Smooth muscle cell (in vitro differentiated cells): ENCODE results near the gene SERINC3. TPM values are rescaled to one million over a fixed set of nuclear protein-coding genes. Genes with fewer than 3 reads are reported as not detected.

Experiments
- DNase-seq: peaks from one replicate; lab custom pipeline; 2025; ENCODE audit not compliant: unreplicated experiment; lab: John Stamatoyannopoulos, UW
- H2AFZ ChIP-seq: fragments of 200-600 bp; sonication (generic); 2 replicates; pipeline ENCODE4 v1.6.0; 2016; ENCODE audit warnings: antibody characterized with exemption, low read depth, mild to moderate bottlenecking
- H3F3A ChIP-seq: fragments of 200-600 bp; sonication (generic); 2 replicates; pipeline ENCODE4 v1.6.0; 2017; ENCODE audit warnings: antibody characterized with exemption, low read depth
- H3K27ac ChIP-seq: fragments of 200-600 bp; sonication (generic); 2 replicates; pipeline ENCODE4 v1.5.1; 2016; ENCODE audit warnings: low read depth, mild to moderate bottlenecking
- H3K27me3 ChIP-seq: fragments of 200-600 bp; sonication (generic); 2 replicates; pipeline ENCODE4 v1.6.1; 2016; ENCODE audit warnings: low read depth, mild to moderate bottlenecking
- H3K36me3 ChIP-seq: fragments of 200-600 bp; sonication (generic); 2 replicates; pipeline ENCODE4 v1.5.1; 2016; ENCODE audit warnings: low read depth
- H3K4me1 ChIP-seq: fragments of 200-600 bp; sonication (generic); 2 replicates; pipeline ENCODE4 v1.5.1; 2016; ENCODE audit warnings: low read depth
- H3K4me2 ChIP-seq: fragments of 200-600 bp; sonication (generic); 2 replicates; pipeline ENCODE4 v1.6.0; 2016; ENCODE audit warnings: mild to moderate bottlenecking
- H3K4me3 ChIP-seq: fragments of 200-600 bp; sonication (generic); 2 replicates; pipeline ENCODE4 v1.5.1; 2016; ENCODE audit warnings: mild to moderate bottlenecking
- H3K79me2 ChIP-seq: fragments of 200-600 bp; sonication (generic); 2 replicates; pipeline ENCODE4 v1.6.0; 2016; ENCODE audit warnings: low read depth, mild to moderate bottlenecking
- H3K9ac ChIP-seq: fragments of 200-600 bp; sonication (generic); 2 replicates; pipeline ENCODE4 v1.6.0; 2016; ENCODE audit warnings: low read depth
- H3K9me3 ChIP-seq: fragments of 200-600 bp; sonication (generic); replicated peaks from 2 replicates; pipeline ENCODE4 v1.5.1; 2016; ENCODE audit warnings: low read depth
- H4K20me1 ChIP-seq: fragments of 200-600 bp; sonication (generic); 2 replicates; pipeline ENCODE4 v1.6.0; 2016; ENCODE audit warnings: low read depth
- WGBS: methylation state at CpG from one replicate; pipeline ENCODE4 v1.1.7; 2016; ENCODE audit warnings: low lambda C conversion rate; 5-methylcytosine and 5-hydroxymethylcytosine counted together
- polyA plus RNA-seq: library from polyadenylated mRNA; unstranded; fragments of >200 nt; fragmentation: Nextera tagmentation; extraction: Ambion mirVana; gene quantifications from 2 replicates; pipeline ENCODE4 v1.2.1, GENCODE V29; 2016
- total RNA-seq: library from RNA; depleted of rRNA; stranded (reverse); fragments of >200 nt; gene quantifications from 2 replicates; pipeline ENCODE4 v1.2.3, GENCODE V29; 2014
- TF ChIP-seq, protein P1 (sequence below): fragments of 200-600 bp; sonication (generic); IDR thresholded peaks from 2 replicates; pipeline ENCODE4 v1.5.1; 2017; ENCODE audit warnings: borderline replicate concordance, mild to moderate bottlenecking, antibody characterized with exemption; ENCODE audit not compliant: insufficient read depth, poor library complexity, severe bottlenecking

SERINC3 gene
- total and polyA plus RNA-seq, 2 experiments from 2014 or later, result 84.9 to 99.5 TPM

GRCh38 chr20:44517454-44517853 is 4.4 kb downstream of the SERINC3 start:
- peak overlapping the region; percentile 12 for H3K4me2 ChIP-seq
- H2AFZ ChIP-seq, result no peak overlapping the region
- H4K20me1 ChIP-seq, result peaks cover 88% of the 10 kb centered on the region
- WGBS, result 40% methylated on average over 3 of the region's 3 CpGs
- TF ChIP-seq, protein P1, sequence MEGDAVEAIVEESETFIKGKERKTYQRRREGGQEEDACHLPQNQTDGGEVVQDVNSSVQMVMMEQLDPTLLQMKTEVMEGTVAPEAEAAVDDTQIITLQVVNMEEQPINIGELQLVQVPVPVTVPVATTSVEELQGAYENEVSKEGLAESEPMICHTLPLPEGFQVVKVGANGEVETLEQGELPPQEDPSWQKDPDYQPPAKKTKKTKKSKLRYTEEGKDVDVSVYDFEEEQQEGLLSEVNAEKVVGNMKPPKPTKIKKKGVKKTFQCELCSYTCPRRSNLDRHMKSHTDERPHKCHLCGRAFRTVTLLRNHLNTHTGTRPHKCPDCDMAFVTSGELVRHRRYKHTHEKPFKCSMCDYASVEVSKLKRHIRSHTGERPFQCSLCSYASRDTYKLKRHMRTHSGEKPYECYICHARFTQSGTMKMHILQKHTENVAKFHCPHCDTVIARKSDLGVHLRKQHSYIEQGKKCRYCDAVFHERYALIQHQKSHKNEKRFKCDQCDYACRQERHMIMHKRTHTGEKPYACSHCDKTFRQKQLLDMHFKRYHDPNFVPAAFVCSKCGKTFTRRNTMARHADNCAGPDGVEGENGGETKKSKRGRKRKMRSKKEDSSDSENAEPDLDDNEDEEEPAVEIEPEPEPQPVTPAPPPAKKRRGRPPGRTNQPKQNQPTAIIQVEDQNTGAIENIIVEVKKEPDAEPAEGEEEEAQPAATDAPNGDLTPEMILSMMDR, result no peak
- no peaks in the 10 kb centered on the region for H3K27me3 ChIP-seq
- H3K9ac ChIP-seq, result no peak overlapping the region
- peaks cover 13% of the 10 kb centered on the region for H3K4me1 ChIP-seq
- DNase-seq, result no peak
- H3K4me3 ChIP-seq, result no peak overlapping the region
- H3K79me2 ChIP-seq, result peaks cover 94% of the 10 kb centered on the region
- peaks cover 7% of the 10 kb centered on the region for H3F3A ChIP-seq
- peak overlapping the region; percentile 52 for H3K27ac ChIP-seq
- H3K36me3 ChIP-seq, result no peaks in the 10 kb centered on the region
- no peaks in the 10 kb centered on the region for H3K9me3 ChIP-seq

DNA sequence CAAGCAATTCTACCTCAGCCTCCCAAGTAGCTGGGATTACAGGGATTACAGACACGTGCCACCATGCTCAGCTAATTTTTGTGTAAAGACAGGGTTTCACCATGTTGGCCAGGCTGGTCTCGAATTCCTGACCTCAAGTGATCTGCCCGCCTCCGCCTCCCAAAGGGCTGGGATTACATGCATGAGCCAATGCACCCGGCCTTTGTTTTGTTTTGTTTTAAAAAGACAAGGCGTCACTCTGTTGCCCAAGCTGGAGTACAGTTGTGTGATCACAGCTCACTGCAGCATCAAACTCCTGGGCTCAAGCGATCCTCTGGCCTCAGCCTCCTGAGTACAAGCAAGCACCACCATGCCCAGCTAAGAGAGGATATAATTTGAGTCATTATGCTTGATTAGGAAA is 5.4 kb downstream of the SERINC3 start:
- H3F3A ChIP-seq, result peaks cover 7% of the 10 kb centered on the region
- H3K27me3 ChIP-seq, result no peaks in the 10 kb centered on the region
- H3K9ac ChIP-seq, result no peak overlapping the region
- peaks cover 13% of the 10 kb centered on the region for H3K4me1 ChIP-seq
- no peak overlapping the region for H3K4me3 ChIP-seq
- TF ChIP-seq, protein P1, result no peak
- H3K27ac ChIP-seq, result no peak overlapping the region
- peaks cover 96% of the 10 kb centered on the region for H4K20me1 ChIP-seq
- 61% methylated on average over 7 of the region's 7 CpGs for WGBS
- H3K36me3 ChIP-seq, result no peaks in the 10 kb centered on the region
- H3K79me2 ChIP-seq, result peaks cover 100% of the 10 kb centered on the region
- H3K4me2 ChIP-seq, result no peak overlapping the region
- no peak for DNase-seq
- no peaks in the 10 kb centered on the region for H3K9me3 ChIP-seq
- no peak overlapping the region for H2AFZ ChIP-seq

DNA sequence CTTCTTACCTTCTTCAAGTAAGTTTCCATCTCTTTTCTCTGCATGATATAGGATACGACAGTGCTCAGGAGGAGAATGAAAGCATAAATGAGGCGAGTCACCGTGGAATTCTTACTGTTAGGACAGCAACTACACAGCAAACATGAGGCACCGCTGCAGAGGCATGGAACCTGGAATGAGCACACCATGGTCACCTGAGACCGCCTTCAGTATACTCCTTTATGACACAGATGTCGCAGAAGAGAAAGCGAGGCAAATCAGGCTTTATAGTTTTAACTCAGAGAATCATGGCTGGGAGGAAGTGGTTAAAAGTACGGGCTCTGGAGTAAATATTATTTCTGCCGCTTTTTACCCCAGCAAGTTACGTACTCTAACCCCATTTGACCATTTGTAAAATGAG is 8.0 kb downstream of the SERINC3 start:
- Histone ChIP-seq H3K27me3 (no peaks in the 10 kb centered on the region), H3K9me3 (no peaks in the 10 kb centered on the region), H3K4me1 (no peaks in the 10 kb centered on the region), H3K36me3 (peaks cover 11% of the 10 kb centered on the region), H3K4me2 (no peak overlapping the region), H3K9ac (no peak overlapping the region), H2AFZ (no peak overlapping the region), H4K20me1 (peaks cover 89% of the 10 kb centered on the region), H3K27ac (no peak overlapping the region), H3K79me2 (peaks cover 93% of the 10 kb centered on the region), H3F3A (peaks cover 1% of the 10 kb centered on the region), H3K4me3 (no peak overlapping the region)
- TF ChIP-seq, protein P1, result no peak
- WGBS, result 93% methylated on average over 10 of the region's 10 CpGs
- DNase-seq, result no peak

DNA sequence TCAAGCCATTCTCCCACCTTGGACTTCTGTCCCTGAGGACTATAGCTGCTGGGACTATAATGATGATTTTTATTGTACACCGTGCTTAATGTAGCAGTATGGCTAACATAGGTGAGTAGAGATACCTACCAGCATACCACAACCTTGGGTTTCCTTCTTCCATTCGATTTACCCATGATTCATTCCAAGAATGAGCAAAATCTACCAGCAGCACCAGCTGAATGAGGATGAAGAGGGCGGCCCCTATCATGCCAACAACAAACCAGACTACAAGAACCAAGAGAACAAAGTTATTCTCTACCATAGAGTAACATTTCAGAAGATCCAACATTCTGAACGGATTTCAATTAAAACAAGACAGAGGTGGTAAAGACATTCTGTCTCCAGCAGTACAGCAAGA is 12.1 kb downstream of the SERINC3 start:
- no peaks in the 10 kb centered on the region for H3K9me3 ChIP-seq
- no peak overlapping the region for H3K27ac ChIP-seq
- H3K9ac ChIP-seq, result no peak overlapping the region
- DNase-seq, result no peak
- TF ChIP-seq, protein P1, result no peak
- no peak overlapping the region for H3K4me2 ChIP-seq
- H3F3A ChIP-seq, result no peaks in the 10 kb centered on the region
- no peak overlapping the region for H2AFZ ChIP-seq
- peaks cover 48% of the 10 kb centered on the region for H4K20me1 ChIP-seq
- peaks cover 56% of the 10 kb centered on the region for H3K79me2 ChIP-seq
- no peak overlapping the region for H3K4me3 ChIP-seq
- H3K27me3 ChIP-seq, result no peaks in the 10 kb centered on the region
- 99% methylated on average over 4 of the region's 4 CpGs for WGBS
- H3K36me3 ChIP-seq, result peaks cover 36% of the 10 kb centered on the region
- H3K4me1 ChIP-seq, result no peaks in the 10 kb centered on the region
